OCI-LY7 (cell line): ENCODE measurements around the gene TP53AIP1. TPM values are rescaled to one million over a fixed set of nuclear protein-coding genes. Genes with fewer than 3 reads are reported as not detected.

ENCODE experiments used
- BruUV-seq: library from RNA; stranded (reverse); fragments of 400-500 nt; replicated peaks from 2 replicates; lab custom pipeline; 2021; lab: Mats Ljungman, UMichigan
- CTCF ChIA-PET: fragments of 300-600 bp; sonication (Branson Sonifier 250); formaldehyde crosslinking; loops from one replicate; lab custom pipeline; 2022; ENCODE audit warnings: antibody characterized with exemption; ENCODE audit not compliant: unreplicated experiment; lab: Charles Lee
- POLR2A ChIA-PET: fragments of 300-600 bp; sonication (Branson Sonifier 250); formaldehyde crosslinking; loops from one replicate; lab custom pipeline; 2022; ENCODE audit warnings: antibody characterized with exemption; lab: Charles Lee
- DNase-seq: peaks from one replicate; pipeline ENCODE4 v3.0.0-alpha.2; 2015; ENCODE audit warnings: low spot score
- H2AFZ ChIP-seq: fragments of 200-600 bp; sonication (generic), shearing (Covaris generic); 2 replicates; pipeline ENCODE4 v1.6.1; 2014; ENCODE audit warnings: mild to moderate bottlenecking, antibody characterized with exemption, low read length, moderate library complexity
- H3K27ac ChIP-seq: fragments of 200-600 bp; sonication (generic); 2 replicates; pipeline ENCODE4 v1.5.1; 2014; ENCODE audit warnings: mixed run types, low read depth, mild to moderate bottlenecking, moderate library complexity, low read length, inconsistent platforms; ENCODE audit not compliant: poor library complexity, severe bottlenecking
- H3K36me3 ChIP-seq: fragments of 200-600 bp; sonication (generic); 2 replicates; pipeline ENCODE4 v1.6.1; 2014; ENCODE audit warnings: mild to moderate bottlenecking, antibody characterized with exemption, low read length, moderate library complexity, mixed read lengths; ENCODE audit not compliant: insufficient read depth
- H3K4me1 ChIP-seq: fragments of 200-600 bp; sonication (generic); 2 replicates; pipeline ENCODE4 v1.5.1; 2014; ENCODE audit warnings: mild to moderate bottlenecking, low read length; ENCODE audit not compliant: insufficient read depth, poor library complexity, severe bottlenecking
- H3K4me2 ChIP-seq: fragments of 200-600 bp; sonication (generic); 2 replicates; pipeline ENCODE4 v1.6.1; 2014; ENCODE audit warnings: mild to moderate bottlenecking, low read length
- H3K4me3 ChIP-seq: fragments of 200-600 bp; sonication (generic); 2 replicates; pipeline ENCODE4 v1.5.1; 2014; ENCODE audit warnings: mild to moderate bottlenecking, low read depth, low read length; ENCODE audit not compliant: poor library complexity, severe bottlenecking
- H3K79me2 ChIP-seq: fragments of 200-600 bp; sonication (generic); 2 replicates; pipeline ENCODE4 v1.6.1; 2016; ENCODE audit warnings: low read depth, mild to moderate bottlenecking, low read length, moderate library complexity, mixed read lengths; ENCODE audit not compliant: insufficient read depth
- H3K9me2 ChIP-seq: fragments of 200-600 bp; sonication (generic); 2 replicates; pipeline ENCODE4 v1.6.1; 2016; ENCODE audit warnings: mild to moderate bottlenecking, low read length, mixed read lengths; ENCODE audit not compliant: insufficient read depth
- H3K9me3 ChIP-seq: fragments of 200-600 bp; sonication (generic); 2 replicates; pipeline ENCODE4 v1.6.1; 2014; ENCODE audit warnings: mild to moderate bottlenecking, mixed run types, low read length, mixed read lengths
- H4K20me1 ChIP-seq: fragments of 200-600 bp; sonication (generic); 2 replicates; pipeline ENCODE4 v1.6.1; 2014; ENCODE audit warnings: mild to moderate bottlenecking, antibody characterized with exemption, low read length, moderate library complexity, mixed read lengths; ENCODE audit not compliant: insufficient read depth
- EZH2phosphoT487 ChIP-seq: fragments of 200-600 bp; sonication (generic); IDR thresholded peaks from 2 replicates; pipeline ENCODE4 v1.6.1; 2018; ENCODE audit warnings: low read depth, borderline replicate concordance, mild to moderate bottlenecking, mixed run types, antibody characterized with exemption, low read length, moderate library complexity, mixed read lengths
- intact Hi-C: fragments of 100-400 bp; cut with micrococcal nuclease; formaldehyde crosslinking; loops from one replicate; pipeline ENCODE4 v1.10.0; 2022; ENCODE audit not compliant: unreplicated experiment
- total RNA-seq, 2 experiments: library from RNA; depleted of rRNA in 1 of 2; stranded (reverse); fragments of >200 nt in 1 of 2; shearing (Covaris generic) in 1 of 2; gene quantifications; 2 replicates each; pipeline ENCODE4 v1.2.3, GENCODE V29; 2014 to 2022
- TF ChIP-seq, protein P1 (sequence below): fragments of 200-600 bp; sonication (generic); conservative IDR thresholded peaks from 2 replicates; pipeline ENCODE4 v1.5.1; 2014; ENCODE audit warnings: mild to moderate bottlenecking, antibody characterized with exemption, low read length, moderate library complexity, mixed read lengths

The TP53AIP1 gene
- total RNA-seq, 2 experiments from 2014 or later = not detected

DNA sequence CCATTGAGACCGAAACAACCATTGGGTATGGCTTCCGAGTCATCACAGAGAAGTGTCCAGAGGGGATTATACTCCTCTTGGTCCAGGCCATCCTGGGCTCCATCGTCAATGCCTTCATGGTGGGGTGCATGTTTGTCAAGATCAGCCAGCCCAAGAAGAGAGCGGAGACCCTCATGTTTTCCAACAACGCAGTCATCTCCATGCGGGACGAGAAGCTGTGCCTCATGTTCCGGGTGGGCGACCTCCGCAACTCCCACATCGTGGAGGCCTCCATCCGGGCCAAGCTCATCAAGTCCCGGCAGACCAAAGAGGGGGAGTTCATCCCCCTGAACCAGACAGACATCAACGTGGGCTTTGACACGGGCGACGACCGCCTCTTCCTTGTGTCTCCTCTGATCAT is 31.0 kb downstream of the TP53AIP1 start:
- ChIA-PET CTCF (no interaction called here), POLR2A (no interaction called here)
- no peak for DNase-seq
- Histone ChIP-seq H3K79me2 (no peaks in the 10 kb centered on the region), H3K27ac (no peak overlapping the region), H3K36me3 (no peaks in the 10 kb centered on the region), H3K4me3 (no peak overlapping the region), H3K9me3 (no peaks in the 10 kb centered on the region), H3K4me2 (no peak overlapping the region), H3K4me1 (no peaks in the 10 kb centered on the region), H3K9me2 (no peaks in the 10 kb centered on the region), H2AFZ (no peak overlapping the region), H4K20me1 (no peaks in the 10 kb centered on the region)
- TF ChIP-seq EZH2phosphoT487 = no peak
- TF ChIP-seq, protein P1, sequence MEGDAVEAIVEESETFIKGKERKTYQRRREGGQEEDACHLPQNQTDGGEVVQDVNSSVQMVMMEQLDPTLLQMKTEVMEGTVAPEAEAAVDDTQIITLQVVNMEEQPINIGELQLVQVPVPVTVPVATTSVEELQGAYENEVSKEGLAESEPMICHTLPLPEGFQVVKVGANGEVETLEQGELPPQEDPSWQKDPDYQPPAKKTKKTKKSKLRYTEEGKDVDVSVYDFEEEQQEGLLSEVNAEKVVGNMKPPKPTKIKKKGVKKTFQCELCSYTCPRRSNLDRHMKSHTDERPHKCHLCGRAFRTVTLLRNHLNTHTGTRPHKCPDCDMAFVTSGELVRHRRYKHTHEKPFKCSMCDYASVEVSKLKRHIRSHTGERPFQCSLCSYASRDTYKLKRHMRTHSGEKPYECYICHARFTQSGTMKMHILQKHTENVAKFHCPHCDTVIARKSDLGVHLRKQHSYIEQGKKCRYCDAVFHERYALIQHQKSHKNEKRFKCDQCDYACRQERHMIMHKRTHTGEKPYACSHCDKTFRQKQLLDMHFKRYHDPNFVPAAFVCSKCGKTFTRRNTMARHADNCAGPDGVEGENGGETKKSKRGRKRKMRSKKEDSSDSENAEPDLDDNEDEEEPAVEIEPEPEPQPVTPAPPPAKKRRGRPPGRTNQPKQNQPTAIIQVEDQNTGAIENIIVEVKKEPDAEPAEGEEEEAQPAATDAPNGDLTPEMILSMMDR = no peak
- no TSS peak for BruUV-seq
- intact Hi-C loops = no loop called here

DNA sequence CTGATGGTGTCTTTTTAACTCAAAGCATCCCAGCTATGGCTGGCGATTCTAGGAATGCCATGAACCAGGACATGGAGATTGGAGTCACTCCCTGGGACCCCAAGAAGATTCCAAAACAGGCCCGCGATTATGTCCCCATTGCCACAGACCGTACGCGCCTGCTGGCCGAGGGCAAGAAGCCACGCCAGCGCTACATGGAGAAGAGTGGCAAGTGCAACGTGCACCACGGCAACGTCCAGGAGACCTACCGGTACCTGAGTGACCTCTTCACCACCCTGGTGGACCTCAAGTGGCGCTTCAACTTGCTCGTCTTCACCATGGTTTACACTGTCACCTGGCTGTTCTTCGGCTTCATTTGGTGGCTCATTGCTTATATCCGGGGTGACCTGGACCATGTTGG is 31.4 kb downstream of the TP53AIP1 start:
- H3K4me2 ChIP-seq = no peak overlapping the region
- intact Hi-C loops = no loop called here
- H3K79me2 ChIP-seq = no peaks in the 10 kb centered on the region
- ChIA-PET POLR2A (no interaction called here), CTCF (interaction anchor here (0.6 kb wide), 1 partner anchor 46 kb away, joined by 3 read pairs; no protein-coding TSS in a partner anchor)
- H3K9me3 ChIP-seq = no peaks in the 10 kb centered on the region
- no peak overlapping the region for H2AFZ ChIP-seq
- H3K27ac ChIP-seq = no peak overlapping the region
- no peak for DNase-seq
- no peaks in the 10 kb centered on the region for H4K20me1 ChIP-seq
- no peaks in the 10 kb centered on the region for H3K4me1 ChIP-seq
- no peak for TF ChIP-seq EZH2phosphoT487
- TF ChIP-seq, protein P1 = no peak
- no TSS peak for BruUV-seq
- no peak overlapping the region for H3K4me3 ChIP-seq
- no peaks in the 10 kb centered on the region for H3K36me3 ChIP-seq
- H3K9me2 ChIP-seq = no peaks in the 10 kb centered on the region

GRCh38 chr11:128910576-128910975 is 32.1 kb downstream of the TP53AIP1 start:
- no peak overlapping the region for H3K4me3 ChIP-seq
- no peak for TF ChIP-seq EZH2phosphoT487
- TF ChIP-seq, protein P1 = no peak
- H3K27ac ChIP-seq = no peak overlapping the region
- H3K4me2 ChIP-seq = no peak overlapping the region
- ChIA-PET POLR2A (no interaction called here), CTCF (interaction anchor here (0.6 kb wide), 1 partner anchor 47 kb away, joined by 3 read pairs; no protein-coding TSS in a partner anchor)
- BruUV-seq = no TSS peak
- H2AFZ ChIP-seq = no peak overlapping the region
- no peaks in the 10 kb centered on the region for H3K9me3 ChIP-seq
- H3K4me1 ChIP-seq = no peaks in the 10 kb centered on the region
- no peaks in the 10 kb centered on the region for H3K36me3 ChIP-seq
- DNase-seq = no peak
- H3K79me2 ChIP-seq = no peaks in the 10 kb centered on the region
- H4K20me1 ChIP-seq = no peaks in the 10 kb centered on the region
- intact Hi-C loops = no loop called here
- H3K9me2 ChIP-seq = no peaks in the 10 kb centered on the region
